HUES64 (cell line): Measurements from ENCODE around the gene MOB2.
"Not testable (repeated sequence)": the region's sequence is repeated elsewhere in the genome, so short reads cannot be mapped to it uniquely, and the experiment has no call there.

ENCODE experiments used
- H3K27ac ChIP-seq: 2 replicates; pipeline ENCODE4 v1.7.0; 2013; ENCODE audit warnings: low read depth, low read length, inconsistent platforms
- H3K27me3 ChIP-seq: 2 replicates; pipeline ENCODE4 v1.6.1; 2013; ENCODE audit warnings: mild to moderate bottlenecking, low read length; ENCODE audit not compliant: insufficient read depth
- H3K36me3 ChIP-seq: 2 replicates; pipeline ENCODE4 v1.6.1; 2013; ENCODE audit warnings: mild to moderate bottlenecking, low read length; ENCODE audit not compliant: insufficient read depth
- H3K4me1 ChIP-seq: 2 replicates; pipeline ENCODE4 v1.6.1; 2013; ENCODE audit warnings: mild to moderate bottlenecking, low read length, moderate library complexity; ENCODE audit not compliant: insufficient read depth
- H3K4me3 ChIP-seq: 2 replicates; pipeline ENCODE4 v1.5.1; 2013; ENCODE audit warnings: mild to moderate bottlenecking, low read length, moderate library complexity
- H3K9ac ChIP-seq: 2 replicates; pipeline ENCODE4 v1.6.1; 2013; ENCODE audit warnings: mild to moderate bottlenecking, low read depth, low read length
- H3K9me3 ChIP-seq: 2 replicates; pipeline ENCODE4 v1.6.1; 2013; ENCODE audit warnings: low read depth, low read length; ENCODE audit not compliant: insufficient read depth
- WGBS: fragments of 150-250, 120-280 bp; methylation state at CpG from one replicate; pipeline ENCODE4 v1.1.7; 2013; ENCODE audit warnings: missing lambda C conversion rate; 5-methylcytosine and 5-hydroxymethylcytosine counted together

Gene MOB2

DNA sequence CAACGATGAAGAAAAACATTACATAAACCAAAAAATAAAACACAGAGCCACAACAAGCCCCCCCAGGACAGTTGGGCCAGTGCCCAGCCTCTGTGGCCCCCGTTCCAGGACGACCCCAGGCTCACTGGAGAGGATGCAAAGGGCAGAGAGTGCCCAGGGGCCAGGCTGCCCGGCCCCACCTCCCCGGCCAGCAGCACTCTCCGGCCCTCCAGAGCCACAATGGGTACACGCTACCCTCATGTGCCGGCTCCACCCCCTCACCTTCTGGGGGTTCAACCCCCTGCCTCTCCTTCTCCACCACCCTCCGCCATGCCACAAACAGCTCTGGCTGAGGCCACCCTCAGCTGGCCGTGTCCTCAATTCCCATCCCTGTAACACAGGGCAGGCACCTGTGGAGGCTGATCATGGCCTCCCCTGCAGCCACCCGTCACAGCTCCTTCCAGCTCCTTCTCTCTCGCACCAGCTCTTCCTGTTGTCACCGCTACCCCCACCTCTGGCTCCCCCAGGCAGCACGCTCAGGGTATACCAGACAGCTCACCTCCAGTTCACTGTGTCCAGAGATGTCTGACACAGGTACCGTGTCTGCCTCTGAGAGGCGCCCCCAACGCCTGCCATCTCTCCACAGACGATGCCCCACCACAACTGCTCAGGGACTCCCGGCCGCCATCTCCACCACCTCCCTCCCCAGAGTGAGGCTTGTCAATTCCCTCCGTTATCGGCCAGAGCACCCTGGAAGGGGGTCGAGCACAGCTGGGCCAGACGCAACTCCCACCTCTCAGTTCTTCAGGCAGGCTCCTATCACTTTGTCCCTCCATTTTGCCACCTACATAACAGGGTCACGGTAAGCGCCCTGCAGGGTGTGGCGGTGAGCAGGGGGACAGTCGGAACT is 30.8 kb upstream of the MOB2 start:
- Histone ChIP-seq H3K36me3 (no peaks in the 10 kb centered on the region), H3K4me1 (peaks cover 7% of the 10 kb centered on the region), H3K27me3 (no peaks in the 10 kb centered on the region), H3K27ac (no peak overlapping the region), H3K9ac (no peak overlapping the region), H3K4me3 (no peak overlapping the region), H3K9me3 (no peaks in the 10 kb centered on the region)
- WGBS = 92% methylated on average over 28 of the region's 28 CpGs

DNA sequence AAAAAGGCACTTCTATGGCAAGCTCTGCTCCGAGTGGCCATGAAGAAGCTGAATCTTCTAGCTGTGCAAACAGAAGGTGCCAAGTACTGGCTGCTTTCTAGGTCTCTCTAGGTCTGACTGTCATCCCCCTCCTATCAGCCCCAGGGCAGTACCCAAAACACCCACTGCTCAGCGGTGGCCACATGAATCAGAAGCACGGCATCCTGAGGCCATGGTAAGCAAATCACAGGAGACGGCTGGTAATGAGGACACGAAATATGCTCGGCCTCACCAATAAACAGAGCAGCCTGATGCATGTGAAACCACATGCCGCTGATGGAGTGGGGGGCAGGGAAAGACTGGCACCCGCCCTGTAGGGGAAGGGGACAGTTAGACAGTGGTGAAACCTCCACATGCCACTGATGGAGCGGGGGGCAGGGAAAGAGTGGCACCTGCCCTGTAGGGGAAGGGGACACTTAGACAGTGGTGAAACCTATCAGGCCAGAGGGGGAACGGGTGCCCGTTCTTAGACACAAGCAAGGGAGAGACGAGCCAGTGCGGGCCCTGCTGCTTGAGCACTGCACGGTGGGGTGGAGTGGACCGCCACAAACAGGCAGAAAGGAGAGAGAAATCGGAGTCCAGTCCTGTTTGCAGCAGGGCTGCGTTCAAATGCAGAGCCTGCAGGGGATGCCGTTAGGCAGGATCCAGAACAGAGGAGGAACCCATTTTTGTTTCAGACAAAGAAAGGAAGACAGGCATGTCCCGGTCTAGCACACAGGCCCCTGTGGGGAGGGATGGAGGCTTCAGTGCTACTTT is 29.9 kb upstream of the MOB2 start:
- Histone ChIP-seq H3K9ac (no peak overlapping the region), H3K4me1 (peaks cover 7% of the 10 kb centered on the region)
- WGBS = 86% methylated on average over 19 of the region's 19 CpGs

DNA sequence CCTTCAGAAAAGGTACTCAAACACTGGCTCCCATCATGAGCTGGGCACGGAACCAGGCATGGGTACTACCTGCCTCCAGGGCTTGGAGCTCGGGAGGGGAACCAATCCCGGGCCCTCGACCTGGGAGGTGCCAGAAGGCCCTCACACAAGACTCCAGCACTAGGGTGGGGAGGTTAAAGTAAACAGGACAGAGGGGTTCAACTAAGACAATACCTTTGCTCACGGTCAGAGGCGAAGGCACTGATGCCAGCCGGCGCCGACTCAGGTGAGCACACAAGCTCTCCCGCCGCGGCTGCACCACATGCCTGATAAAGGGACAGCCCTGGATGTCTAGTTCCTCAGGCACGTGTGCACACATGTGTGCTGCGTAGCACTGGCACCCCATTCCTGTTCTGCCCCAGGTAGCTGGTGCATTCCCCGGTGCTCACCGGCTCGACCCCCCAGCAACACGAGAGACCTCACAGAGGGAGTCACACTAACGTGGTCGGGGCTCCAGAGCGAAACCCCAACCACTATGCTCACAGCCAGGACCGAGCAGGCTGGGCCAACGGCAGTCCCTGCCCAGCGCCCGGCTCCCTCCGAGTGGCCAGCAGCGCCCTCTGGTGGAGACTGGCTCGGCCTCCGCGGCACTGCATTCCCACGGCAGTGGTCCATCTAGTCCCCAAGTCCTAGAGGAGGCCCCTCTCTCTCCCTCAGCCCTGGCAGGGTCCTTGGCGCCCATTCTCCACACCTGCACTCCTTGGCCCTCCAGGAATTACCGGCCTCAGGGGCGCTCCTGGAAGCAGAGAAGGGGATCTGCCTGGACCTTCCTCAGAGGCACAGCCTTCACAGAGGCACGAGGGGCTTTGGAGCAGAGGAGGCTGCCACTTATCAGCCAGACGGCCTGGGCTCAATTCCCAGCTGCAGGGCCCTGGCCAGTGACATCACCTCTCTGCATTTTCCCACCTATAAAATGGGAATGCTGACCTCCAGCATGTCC is 28.8 kb upstream of the MOB2 start:
- H3K27me3 ChIP-seq = no peaks in the 10 kb centered on the region
- no peaks in the 10 kb centered on the region for H3K36me3 ChIP-seq
- H3K4me1 ChIP-seq = peaks cover 7% of the 10 kb centered on the region
- H3K9ac ChIP-seq = no peak overlapping the region
- H3K9me3 ChIP-seq = no peaks in the 10 kb centered on the region
- no peak overlapping the region for H3K27ac ChIP-seq
- no peak overlapping the region for H3K4me3 ChIP-seq
- 46% methylated on average over 36 of the region's 36 CpGs for WGBS

More for the DNA sequence above, 29.9 kb upstream of the MOB2 start:
- Histone ChIP-seq H3K9me3 (no peaks in the 10 kb centered on the region), H3K4me3 (no peak overlapping the region), H3K27ac (no peak overlapping the region), H3K36me3 (no peaks in the 10 kb centered on the region), H3K27me3 (no peaks in the 10 kb centered on the region)

DNA sequence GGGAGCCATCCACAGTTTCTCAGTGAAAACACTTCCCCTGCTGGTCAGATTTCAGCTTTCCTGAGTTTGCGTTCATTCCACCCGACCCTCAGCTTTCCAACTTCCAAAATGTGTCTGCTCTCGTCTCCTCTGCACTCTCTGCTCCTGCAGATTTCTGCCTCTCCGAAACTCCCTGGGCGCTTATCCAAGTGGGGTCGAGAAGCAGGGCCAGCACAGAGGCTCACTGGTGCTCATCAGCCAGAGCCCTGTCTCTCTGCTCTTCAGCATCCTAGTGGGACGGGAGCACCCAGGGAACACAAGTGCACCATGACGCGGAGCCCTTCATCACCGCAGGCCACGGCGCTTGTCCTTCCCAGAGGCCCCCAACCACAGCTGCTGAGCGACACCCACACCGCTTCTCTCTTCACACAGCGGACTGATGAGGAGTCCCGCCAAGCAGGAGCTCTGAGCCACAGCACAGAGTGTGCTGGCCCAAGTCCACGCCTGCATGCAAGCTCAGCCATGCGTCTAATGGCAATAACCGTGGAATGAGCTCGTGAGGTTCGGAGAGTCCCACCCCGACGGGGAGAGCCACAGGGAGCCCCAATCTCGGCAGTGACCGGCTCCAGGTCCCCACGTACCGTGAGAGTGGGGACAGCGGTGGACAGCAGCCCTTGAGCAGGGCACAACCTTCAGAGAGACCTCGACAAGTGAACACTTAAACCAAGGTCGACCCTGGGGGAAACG is 27.9 kb upstream of the MOB2 start:
- Histone ChIP-seq H3K9ac (no peak overlapping the region), H3K27ac (no peak overlapping the region), H3K4me1 (peaks cover 7% of the 10 kb centered on the region), H3K4me3 (no peak overlapping the region), H3K27me3 (no peaks in the 10 kb centered on the region), H3K36me3 (no peaks in the 10 kb centered on the region), H3K9me3 (no peaks in the 10 kb centered on the region)
- whole genome bisulfite sequencing = 95% methylated on average over 31 of the region's 31 CpGs

GRCh38 chr11:1513326-1514296 is 27.0 kb upstream of the MOB2 start:
- no peaks in the 10 kb centered on the region for H3K27me3 ChIP-seq
- H3K4me1 ChIP-seq = peaks cover 7% of the 10 kb centered on the region
- no peaks in the 10 kb centered on the region for H3K9me3 ChIP-seq
- WGBS = 94% methylated on average over 23 of the region's 23 CpGs
- no peak overlapping the region for H3K4me3 ChIP-seq
- H3K27ac ChIP-seq = no peak overlapping the region
- H3K36me3 ChIP-seq = no peaks in the 10 kb centered on the region
- H3K9ac ChIP-seq = no peak overlapping the region

- H3K27ac ChIP-seq = not testable (repeated sequence)
Measured at GRCh38 chr11:1512531-1513258, 26.1 kb upstream of the MOB2 start.

GRCh38 chr11:1511937-1512496 is 25.4 kb upstream of the MOB2 start:
- H3K27ac ChIP-seq = no peak overlapping the region
- no peaks in the 10 kb centered on the region for H3K36me3 ChIP-seq
- H3K9me3 ChIP-seq = no peaks in the 10 kb centered on the region
- H3K27me3 ChIP-seq = no peaks in the 10 kb centered on the region
- H3K9ac ChIP-seq = no peak overlapping the region
- WGBS = 86% methylated on average over 12 of the region's 12 CpGs
- H3K4me1 ChIP-seq = peaks cover 13% of the 10 kb centered on the region
- H3K4me3 ChIP-seq = no peak overlapping the region

More at GRCh38 chr11:1512531-1513258, 26.1 kb upstream of the MOB2 start:
- not testable (repeated sequence) for H3K36me3 ChIP-seq, H3K9me3 ChIP-seq, H3K27me3 ChIP-seq, H3K4me1 ChIP-seq, H3K4me3 ChIP-seq, H3K9ac ChIP-seq
- 68% methylated on average over 5 of the region's 9 CpGs for WGBS

DNA sequence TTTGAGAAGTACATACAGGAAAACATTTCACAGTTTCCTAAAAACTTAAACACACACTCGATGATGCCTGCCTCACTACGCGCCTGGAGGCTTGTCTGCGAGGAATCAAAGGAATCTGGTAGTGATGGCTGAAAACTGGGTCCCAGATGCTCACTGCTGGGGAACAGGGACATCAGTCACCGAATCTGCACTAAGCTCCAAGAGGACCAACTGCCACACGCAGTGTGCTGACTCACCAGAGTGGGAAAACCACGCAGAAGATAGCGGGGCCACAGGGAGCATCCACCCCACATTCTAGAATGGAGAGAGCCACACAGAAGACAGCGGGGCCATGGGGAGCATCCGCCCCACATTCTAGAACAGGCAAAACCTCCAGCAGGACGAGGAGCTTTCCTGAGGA is 24.3 kb upstream of the MOB2 start:
- Histone ChIP-seq H3K4me3 (no peak overlapping the region), H3K4me1 (peaks cover 13% of the 10 kb centered on the region), H3K27ac (no peak overlapping the region), H3K36me3 (no peaks in the 10 kb centered on the region), H3K9ac (no peak overlapping the region), H3K27me3 (no peaks in the 10 kb centered on the region), H3K9me3 (no peaks in the 10 kb centered on the region)
- WGBS = 79% methylated on average over 11 of the region's 11 CpGs

DNA sequence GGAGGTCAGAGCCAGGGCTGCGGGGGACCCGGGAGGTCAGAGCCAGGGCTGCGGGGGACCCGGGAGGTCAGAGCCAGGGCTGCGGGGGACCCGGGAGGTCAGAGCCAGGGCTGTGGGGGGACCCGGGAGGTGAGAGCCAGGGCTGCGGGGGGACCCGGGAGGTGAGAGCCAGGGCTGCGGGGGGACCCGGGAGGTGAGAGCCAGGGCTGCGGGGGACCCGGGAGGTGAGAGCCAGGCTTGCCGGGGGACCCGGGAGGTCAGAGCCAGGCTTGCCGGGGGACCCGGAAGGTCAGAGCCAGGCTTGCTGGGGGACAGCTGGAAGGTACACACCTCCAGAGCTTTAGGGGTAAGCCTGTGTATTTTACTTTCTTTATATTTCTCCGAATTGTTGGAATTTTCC is 23.8 kb upstream of the MOB2 start:
- peaks cover 13% of the 10 kb centered on the region for H3K4me1 ChIP-seq
- H3K36me3 ChIP-seq, H3K9ac ChIP-seq, H3K27me3 ChIP-seq, H3K9me3 ChIP-seq, H3K4me3 ChIP-seq, H3K27ac ChIP-seq: not testable (repeated sequence)
- 92% methylated on average over 14 of the region's 18 CpGs for WGBS
